DMS79 (cell line): Measurements from ENCODE around the gene PIK3R1.
"Not testable (repeated sequence)": the region's sequence is repeated elsewhere in the genome, so short reads cannot be mapped to it uniquely, and the experiment has no call there.

ENCODE experiments used
- DNase-seq: peaks from one replicate; lab custom pipeline; 2025; lab: John Stamatoyannopoulos, UW

PIK3R1 gene

DNA sequence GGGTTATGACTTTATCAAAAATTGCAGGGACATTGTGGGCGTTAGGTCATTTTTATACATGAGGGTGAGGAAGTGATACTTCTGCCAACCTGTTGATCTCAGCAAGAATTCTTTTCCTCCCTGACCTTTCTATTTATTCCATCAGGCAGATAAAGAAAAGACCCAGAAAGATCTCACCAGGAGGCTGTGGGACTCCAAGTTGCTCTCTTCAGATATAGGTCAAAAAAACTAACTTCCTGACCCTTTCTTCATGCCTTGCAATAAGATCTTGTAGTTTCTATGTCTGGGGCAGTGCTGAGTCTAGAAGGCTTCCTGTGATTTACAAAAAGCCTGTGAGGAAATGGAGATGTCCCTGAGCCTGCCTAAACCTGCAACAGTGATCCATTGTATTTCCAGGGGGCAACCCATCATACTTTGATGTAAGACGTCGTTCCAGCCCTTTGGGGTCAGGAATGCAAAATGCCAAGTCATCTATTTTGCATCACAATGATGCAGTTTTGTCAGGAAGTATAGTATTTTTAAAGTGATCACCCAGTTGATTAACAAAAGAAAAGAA lies 22.0 kb upstream of the PIK3R1 start:
- no peak for DNase-seq

DNA sequence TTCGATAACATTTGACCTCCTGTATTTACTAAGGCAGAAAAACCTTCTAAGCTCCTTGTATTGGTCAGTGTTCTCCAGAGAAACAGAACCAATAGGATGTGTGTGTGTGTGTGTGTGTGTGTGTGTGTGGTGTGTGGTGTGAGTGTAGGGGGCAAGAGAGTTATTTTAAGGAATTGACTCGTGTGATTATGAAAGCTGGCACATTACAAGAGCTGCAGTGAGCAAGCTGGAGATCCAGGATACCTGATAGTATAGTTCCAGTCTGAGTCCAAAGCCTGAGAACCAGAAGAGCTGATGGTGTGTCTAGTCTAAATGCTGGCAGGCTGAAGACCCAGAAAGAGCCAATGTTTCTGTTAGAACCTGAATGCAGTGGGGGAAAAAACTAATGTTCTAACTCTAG lies 21.2 kb upstream of the PIK3R1 start:
- no peak for DNase-seq

DNA sequence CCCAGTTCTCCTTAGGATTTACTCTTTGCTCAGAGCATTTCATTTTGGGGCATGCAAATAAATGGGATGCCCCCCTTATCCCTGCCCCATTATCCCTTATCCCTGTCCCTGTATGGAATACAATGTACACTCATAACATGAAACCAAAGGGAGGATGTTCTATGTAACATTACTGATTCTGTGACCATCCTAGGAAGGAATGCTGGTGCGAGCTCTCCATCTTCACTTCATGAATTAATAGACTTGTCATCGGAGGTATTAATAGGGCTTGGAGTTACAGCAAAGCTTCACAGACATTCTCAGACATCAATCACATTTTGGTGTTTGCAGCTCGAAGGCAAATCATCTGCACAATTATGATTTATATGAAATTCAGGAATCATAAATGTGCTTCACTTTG lies 20.4 kb upstream of the PIK3R1 start:
- DNase-seq, result no peak

DNA sequence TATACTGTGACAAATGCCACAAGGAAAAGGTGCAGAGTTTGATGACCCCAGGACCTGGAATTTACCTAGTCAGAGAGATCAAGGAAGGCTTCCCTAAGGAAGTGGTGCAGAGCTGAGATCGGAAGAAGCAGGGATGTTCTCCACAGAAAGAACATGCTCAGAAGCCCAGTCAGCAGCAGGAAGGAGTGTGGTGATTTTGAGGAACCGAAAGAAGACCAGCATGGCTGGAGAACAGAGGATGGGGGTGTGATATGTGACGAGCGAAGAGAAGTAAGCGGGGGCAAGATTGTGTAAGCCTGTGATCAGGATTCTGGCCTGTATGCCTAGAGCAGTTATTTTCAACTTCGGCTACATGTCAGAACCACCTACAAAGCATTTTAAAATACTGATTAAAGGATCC lies 18.7 kb upstream of the PIK3R1 start:
- no peak for DNase-seq

DNA sequence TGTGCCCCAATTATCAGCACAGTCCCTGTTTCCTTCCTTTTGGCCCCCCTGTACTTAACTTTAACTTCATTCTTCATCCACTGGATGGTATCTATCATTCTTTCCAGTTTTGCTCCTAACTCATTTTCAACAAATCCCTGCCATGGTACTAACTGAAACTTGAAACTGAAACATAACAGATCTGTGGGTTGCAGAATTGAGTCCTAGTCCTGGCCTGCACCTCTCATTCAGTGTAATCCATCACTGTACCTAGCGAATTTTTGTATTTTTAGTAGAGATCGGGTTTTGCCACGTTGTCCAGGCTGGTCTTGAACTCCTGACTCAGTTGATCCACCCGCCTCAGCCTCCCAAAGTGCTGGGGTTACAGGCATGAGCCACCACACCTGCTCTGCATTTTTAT lies 15.3 kb upstream of the PIK3R1 start:
- no peak for DNase-seq

DNA sequence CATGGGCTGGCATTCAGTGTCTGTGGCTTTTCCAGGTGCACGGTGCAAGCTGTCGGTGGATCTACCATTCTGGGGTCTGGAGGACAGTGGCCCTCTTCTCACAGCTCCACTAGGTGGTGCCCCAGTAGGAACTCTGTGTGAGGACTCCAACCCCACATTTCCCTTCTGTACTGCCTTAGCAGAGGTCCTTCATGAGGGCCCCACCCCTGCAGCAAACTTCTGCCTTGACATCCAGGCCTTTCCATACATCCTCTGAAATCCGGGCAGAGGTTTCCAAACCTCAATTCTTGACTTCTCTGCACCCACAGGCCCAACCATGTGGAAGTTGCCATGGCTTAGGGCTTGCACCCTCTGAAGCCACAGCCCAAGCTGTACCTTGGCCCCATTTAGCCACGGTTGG lies 4.9 kb upstream of the PIK3R1 start:
- DNase-seq, result not testable (repeated sequence)

DNA sequence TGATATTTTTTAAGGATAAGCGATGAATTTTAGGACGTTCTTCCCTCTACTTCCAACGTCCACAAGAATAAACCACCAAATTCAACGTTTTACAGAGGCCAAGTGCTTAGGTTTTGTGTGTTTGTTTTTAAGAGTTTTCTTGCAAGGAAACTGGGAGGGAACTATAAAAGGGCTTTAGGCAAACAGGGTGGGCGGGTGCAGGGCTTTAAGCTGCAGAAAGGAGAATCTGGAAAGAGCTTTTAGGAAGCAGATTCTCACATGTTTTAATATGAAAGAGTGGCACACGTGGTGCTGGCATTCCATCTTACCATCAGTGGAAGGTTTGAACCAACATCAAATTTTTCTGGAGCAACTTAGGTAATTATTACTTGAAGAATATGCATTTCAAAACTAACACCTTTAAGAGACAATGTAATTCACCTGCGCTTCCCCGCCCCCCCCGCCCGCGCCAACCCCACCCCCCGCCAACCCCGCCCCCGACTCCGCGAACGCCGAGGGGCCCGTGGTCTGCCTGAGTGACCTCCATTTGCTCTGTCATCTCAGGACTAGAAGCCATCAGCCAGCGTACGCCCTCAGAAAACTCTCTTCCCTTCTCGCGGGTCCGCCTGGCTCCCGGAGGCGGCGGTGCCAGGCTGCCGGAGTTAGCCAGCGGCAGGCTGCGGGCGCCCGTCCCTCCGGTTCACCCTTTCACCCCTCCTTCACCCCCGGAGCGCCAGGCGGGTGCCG lies 911 bp upstream of the PIK3R1 start:
- peak; percentile 3 for DNase-seq

DNA sequence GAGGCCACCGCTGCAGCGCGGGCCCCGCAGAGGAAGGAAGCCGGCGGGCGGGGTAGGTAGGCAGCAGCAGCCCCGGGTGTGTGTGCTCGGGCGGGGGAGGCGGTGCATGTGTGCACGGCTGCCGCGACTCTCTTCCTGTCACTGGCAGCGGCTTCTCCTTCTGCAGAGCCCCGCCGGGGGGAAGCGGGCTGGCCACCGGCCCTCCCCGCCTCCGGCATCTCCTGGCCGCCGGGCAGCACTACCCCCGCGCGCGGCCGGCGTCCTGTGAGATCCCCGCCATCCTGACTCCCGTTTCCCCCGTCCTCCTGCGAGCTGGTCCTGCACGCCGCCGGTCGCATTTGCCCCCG lies 315 bp downstream of the PIK3R1 start:
- no peak for DNase-seq

DNA sequence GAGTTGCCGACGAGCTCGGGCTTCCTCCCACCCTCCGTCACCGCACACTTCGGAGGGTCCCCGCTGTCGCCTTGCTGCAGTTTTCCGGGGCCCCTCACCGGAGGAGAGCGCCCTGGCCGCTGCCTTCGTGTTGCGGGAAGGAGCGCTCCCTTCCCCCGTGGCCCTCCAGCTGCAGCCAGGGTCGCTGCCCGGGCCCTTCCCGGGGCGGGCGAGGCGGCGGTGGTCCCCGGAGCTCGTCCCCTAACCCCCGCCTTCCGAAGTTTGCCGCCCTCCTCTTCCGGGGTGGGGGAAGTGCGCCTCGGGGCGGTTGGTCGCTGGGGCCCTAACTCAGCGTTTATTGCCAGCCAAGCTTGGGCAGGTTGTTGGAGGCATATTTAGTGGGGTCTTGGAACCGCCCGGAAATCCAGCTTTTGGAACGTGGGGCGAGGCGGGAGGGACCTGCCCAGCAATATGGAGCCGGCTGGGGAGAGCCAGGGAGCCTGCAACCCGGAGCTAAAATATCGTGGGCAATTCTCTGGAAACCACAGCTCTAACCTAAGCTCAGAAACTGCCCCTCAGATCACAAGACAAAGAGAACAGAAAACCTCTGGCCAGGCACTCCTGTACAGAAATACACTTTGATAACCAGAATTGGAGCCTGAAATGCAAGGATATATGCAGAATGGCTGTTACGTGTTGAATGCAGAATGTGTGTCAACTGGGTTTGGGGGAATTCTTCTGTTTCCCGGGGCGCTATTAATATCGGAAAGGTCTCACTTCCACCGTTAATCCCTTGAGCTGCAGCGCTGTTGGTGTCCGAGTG lies 890 bp downstream of the PIK3R1 start:
- peak; percentile 8 for DNase-seq

DNA sequence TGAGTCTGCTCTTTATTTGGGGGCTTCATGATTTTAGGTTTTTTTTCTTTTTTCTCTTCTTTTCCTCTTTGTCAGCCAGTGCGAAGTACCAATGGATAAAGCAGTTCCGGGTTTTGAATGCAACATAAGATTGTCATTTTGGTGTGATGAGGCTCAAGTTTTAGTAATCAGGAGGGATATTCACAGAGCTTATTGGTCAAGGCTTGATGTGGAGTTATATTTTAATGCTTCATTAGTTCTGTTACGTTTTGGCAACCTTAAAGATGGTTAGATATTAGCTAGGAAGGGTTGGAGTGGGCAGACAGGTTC lies 1.4 kb downstream of the PIK3R1 start:
- DNase-seq, result no peak

DNA sequence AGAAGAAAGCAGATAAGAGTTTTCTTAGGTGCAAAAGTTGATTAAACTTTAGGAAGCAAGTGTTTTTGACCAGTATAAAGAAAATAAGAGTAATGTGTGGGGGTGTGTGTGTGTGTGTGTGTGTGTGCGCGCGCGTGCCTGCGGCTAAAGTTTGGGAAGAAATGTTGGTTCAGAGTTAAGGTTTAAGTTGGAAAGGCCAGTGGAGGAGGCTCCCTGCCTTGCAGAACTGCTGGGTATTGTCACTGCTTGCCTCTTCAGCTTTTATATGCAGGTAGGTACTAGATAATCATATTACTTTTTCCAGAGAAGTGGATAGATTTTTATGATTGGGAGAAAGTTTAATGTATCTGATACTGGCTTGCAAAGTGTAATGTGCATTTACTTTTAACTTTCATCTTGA lies 2.0 kb downstream of the PIK3R1 start:
- no peak for DNase-seq

DNA sequence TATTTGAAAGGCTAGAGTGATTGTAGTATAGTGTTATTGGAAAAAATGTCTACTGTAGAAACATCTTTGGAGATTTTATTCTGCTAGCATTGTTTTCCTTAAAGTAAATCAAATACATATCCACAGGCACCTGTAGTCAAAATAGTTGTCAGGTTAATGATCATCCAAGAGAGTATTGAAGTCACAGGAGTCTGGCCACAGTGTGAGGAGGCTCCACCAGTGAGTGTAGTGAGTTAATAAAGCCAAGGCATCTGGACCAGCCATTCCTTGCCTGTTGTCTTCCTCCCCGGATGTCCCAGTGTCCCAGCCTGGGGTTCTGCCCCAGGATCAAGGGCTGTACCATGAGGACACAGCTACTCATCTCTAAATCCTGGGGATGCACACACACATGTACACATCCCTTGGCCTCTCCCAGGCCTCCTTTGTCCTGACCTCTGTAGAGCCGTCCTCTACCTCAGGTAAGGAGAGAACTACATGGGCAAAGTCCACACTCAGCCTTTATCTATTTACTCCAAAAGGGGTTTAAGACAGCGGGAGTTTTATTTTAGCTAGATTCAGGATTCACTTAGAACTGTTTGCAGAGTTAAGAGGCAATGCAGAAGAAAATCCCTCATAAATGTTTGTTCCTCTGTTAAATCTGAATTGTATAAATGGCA lies 3.7 kb downstream of the PIK3R1 start:
- no peak for DNase-seq

DNA sequence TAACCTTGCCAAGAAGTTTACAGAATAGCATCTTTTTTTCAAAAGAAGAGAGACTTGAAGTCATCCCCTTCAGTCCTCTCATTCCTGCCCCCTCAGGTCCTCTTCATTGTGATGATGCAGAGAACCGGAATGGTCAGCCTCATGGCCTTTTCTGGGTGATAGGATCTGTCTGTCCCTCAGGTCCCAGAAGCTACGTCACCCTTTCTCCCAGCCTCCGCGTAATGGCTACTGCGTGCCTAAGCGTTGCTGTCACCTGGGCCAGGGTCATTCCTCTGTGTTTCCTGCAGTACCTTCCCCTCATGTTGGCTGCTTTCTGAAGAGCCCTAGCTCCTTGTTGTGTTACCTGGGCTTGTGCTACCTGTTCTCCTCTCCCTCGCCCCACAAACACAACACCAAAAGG lies 4.7 kb downstream of the PIK3R1 start:
- DNase-seq, result no peak

DNA sequence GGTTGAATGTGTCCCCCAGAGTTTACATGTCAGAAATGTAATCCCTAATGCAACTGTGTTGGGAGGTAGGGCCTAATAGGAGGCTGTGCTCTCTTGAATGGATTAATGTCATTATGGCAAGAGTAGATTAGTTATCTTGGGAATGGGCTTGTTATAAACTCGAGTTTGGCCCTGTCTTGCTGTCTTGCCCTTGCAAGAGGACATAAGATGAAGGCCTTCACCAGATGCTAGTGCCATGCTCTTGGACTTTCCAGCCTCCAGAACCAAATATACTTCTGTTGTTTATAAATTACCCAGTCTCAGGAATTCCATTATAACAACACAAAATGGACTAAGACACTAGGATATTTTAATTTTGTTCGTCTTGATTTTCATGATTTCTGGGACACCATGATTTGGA lies 5.4 kb downstream of the PIK3R1 start:
- no peak for DNase-seq

DNA sequence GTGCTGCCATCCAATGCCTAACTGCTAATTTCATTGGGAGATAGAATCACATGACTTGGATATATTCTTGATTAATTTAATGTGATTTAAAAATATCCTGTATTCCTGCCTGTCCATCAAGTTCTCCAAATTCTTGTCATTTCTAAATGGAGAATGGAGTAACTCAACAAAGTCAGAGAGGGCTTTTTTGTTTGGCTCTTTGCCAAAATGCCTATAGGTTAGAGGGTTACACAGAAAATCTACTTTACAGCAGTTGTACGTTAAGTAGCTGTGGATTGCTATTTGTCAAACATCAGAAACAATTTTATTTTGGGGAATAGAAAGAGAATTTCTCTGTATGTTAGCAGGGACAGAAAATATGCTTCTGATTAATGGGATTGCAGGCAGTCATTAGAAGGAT lies 5.9 kb downstream of the PIK3R1 start:
- DNase-seq, result no peak

DNA sequence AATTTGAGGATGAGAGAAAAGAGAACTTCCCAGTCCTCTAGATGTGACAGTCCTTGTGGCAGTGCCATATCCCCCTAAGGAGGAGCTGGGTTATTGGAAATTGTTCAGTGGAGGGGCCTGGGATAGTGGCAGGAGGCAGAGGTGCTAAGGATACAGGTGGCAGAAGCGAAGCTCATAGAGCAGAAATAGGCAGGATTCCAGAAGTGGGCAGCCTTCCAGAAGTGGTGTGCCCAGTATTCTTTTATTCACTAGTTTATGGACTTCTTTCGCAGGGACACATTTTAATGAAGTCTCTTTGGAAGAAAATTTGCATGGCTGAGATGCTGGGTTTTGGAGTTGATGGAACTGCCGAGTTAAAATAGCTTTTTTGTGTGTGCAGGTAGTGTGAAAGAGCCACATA lies 6.8 kb downstream of the PIK3R1 start:
- DNase-seq, result no peak

DNA sequence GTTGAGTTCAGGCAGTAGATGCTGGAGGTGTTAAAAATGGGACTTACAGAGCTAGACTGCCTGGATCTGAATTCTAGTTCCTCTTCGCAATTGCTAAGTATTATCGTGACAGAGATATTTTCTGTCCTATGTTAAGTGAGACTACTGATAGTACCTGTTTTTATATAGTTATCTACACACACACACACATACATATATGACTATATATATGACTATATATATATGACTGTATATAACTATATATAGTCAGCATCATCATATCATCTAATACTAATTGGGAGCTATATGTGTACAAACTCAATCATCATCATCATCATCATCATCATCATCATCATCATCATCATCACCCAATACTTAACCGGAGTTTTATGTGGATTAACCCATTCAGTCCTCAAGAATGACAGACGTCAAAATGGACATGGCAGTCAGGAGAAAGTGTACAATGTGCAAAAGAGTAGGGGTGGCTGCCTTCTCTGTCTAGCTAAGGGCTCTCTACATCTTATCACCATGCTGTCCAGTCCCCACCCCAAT lies 7.3 kb downstream of the PIK3R1 start:
- no peak for DNase-seq

DNA sequence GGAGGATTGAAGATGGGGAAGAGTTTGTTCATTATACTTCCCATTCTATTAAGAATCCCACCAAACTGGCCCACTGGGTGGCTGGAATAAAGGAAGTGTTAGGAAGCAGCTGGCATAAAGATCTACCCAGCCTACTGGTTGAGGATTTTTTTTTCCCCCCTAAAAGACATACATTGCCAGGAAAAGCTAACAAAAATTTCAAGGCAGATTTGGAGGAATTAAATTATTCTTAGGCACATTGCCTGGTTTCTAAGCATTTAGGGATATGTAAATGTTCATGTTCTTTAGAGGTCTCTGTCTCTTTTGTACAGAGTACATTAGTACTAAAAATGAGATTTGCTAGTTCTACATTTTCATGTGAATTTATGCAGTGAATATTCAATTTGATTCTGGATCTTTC lies 8.3 kb downstream of the PIK3R1 start:
- no peak for DNase-seq

DNA sequence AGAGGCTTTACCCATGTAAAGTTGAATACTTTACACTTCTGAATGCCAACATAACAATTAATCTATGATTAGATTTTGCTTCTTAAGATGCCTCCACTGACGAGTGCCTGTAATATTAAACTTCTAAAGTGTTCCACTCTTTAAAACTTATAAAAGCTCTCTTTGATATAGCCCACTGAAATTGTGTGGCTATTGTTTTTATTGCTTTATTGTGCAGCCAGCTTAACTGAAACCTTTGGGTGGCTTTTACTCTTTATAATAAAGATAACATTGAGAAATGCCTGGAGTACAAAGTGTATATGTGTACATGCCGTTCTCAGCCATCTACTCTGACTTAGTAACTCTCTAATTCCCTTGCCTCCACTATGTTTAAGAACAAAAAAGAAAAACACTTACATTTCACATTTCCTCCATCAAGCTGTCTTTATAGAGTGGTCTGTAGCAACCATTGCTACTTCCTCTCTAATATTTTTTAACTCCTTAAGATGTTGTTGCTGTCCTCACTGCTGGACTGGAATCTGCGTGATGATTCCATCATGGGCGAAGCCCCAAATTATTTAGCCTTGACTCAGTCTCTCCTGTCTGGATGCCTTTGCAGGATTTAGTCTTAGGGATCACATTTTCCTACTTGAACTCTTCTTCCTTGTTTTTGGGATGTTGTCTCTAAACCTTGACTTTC lies 9.1 kb downstream of the PIK3R1 start:
- DNase-seq, result no peak

DNA sequence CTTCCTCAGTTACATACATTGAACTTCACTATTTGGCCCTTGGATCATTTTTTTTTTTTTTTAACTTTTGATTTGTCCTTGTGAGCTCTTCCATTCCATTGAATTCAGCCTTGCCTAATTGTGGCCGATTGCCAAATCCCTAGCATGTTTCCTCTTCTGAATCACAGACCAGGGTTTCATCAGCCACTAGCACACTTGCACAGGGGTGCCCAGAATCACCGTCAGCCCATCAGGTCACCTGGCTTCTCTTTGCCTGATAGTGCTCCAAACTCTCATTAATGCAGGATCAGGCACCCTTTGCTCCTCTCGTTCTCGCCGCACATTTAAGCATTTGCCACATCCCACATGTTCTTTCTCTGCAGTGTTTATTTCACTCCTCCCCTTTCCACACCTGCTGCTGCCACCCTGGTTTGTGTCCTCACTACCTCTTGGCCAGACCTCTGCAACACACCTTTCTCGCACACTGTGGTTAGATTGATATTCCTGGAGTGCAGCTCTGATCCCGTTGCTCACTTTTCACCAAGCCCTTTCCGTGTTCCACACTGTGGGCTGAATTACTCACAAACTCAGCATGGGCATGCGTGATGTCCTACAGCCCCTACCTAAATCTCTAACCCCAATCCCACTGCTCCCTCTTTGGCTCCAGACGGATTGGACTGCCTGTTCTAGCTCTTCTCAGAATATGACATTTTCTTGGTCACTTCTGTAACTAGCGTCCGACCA lies 9.8 kb downstream of the PIK3R1 start:
- no peak for DNase-seq

DNA sequence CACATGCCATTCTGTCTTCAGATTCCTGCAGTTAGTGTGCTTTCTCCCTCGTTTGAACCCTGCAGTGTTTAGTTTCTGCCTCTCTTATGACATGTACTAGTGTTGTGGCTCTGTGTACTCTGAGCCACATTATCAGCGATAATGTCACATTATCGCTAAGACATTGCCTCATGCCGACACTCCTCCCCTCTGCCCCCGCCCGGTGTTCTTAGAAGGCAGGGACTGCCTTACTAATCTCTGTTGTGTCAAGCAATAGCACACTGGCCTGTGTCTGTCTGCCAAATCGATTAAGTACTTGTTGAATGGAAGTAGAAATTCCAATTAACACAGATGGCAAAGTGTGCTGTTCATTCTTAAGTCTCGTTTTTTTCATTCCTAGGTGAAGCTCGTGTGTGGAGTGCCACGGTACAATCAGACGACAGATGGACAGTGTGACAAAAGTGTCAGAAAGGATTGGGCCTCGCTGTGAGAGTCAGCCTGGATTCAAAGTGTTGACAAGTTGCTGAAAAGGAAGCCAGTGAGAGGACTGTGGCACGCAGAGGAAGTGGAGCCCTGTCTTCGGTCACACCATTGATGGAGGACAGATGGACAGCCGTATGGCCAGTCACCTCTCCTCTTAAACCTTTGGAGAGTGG lies 10.5 kb downstream of the PIK3R1 start:
- DNase-seq, result no peak
